ENCODE data around the gene CCDC124.
"Not testable (repeated sequence)": the region's sequence is repeated elsewhere in the genome, so short reads cannot be mapped to it uniquely, and the experiment has no call there.

Gene CCDC124

DNA sequence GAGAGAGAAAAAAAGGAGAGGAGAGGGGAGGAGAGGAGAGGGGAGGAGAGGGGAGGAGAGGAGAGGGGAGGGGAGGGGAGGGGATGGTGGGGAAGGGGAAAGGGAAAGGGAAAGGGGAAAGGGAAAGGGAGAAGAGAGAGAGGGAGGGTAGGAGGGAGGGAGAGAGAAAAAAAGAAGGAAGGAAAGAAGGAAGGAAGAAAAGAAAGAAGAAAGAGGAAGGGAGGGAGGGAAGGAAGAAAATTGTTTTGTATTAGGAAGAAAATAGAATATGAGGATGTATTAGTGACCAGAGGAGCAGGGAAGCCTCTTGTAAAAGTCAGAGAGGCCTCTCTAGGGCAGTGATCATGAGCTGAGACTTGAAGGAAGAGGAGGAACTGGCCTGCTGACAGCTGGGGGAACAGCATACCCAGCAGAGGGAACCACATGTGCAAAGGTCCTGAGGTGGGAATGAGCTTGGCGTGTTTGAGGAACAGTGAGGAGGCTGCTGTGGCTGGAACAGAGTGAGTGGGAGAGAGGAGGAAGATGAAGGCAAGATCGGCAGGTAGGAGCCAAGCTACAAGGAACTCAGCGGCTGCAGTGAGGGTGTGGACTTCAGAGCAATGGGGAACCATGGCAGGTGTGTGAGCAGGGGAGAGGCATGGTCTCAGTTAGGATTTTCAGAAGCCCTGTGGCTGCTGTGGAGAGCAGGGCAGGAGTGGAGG, 24.5 kb downstream of the CCDC124 start:
- DNase-seq = no peak

- no peak for DNase-seq
These were observed 25.1 kb downstream of the CCDC124 start for GRCh38 chr19:17957885-17958284.

DNA sequence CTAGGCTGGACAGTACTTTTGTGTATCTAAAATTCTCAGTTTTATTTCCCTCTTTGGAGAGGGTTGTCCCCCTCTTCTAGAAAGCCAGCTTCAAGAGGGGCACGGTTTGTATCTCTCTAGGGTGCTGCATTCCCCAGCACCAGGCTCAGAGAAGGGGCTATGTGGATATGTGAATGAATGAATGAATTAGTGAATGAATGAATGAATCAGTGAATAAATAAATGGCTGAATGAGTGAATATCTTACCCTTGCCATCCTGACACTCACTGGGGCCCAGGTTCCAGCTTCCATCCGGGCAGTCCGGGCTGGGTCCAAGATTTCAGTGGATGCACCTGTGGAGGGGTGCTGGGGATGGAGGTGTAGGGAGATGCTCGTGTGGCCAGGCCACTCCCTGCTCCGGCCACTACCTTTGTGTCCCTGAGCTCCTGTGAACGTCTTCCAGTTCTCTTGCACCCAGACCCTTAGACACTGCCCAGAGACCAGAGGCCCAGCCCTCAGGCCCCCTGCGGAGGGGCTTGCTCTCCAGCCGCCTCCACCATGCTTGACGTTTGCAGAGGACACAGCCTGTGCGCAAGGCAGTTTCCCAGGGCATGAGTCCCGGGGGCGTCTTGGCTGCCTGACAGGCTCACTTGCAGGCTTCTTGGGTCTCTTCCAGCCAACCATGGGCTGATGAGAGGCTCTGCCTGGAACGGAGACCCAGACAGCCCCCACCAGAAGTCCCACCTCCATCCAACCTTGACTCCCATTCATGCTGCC, 31.3 kb downstream of the CCDC124 start:
- no peak for DNase-seq

DNA sequence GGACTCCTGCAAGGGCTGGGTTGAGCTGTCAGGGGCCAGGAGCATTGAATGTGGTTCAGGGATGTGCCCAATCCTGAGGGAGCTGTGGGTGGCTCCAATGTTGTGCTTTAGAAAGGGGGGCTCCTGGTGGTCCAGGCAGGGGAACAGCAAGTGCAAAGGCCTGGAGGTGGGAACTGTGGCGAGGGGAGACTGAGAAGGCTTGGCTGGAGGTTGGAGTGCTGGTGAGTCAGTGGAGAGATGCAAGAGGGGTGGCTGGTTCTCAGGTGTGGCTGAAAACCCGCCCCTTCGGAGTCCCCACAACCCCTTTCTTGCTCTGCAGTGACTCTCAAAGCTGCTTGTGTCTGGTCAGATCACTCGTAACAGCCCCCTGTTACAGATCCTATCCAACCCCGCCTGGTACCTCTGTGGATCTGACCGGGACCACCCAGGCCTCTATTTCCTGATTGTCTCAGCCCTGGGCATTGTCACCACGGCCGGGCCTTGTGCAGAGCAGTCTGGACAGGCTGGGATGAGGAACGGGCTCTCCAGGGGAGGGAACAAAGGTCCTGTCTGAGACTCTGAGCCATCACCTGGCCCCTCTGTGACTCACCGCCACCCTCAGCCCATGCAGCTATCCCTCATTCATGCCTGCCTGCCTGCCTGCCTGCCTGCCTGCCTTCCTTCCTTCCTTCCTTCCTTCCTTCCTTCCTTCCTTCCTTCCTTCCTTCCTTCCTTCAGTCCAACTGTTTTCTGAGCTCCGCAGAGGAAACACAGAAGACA, 32.7 kb downstream of the CCDC124 start:
- no peak for DNase-seq

DNA sequence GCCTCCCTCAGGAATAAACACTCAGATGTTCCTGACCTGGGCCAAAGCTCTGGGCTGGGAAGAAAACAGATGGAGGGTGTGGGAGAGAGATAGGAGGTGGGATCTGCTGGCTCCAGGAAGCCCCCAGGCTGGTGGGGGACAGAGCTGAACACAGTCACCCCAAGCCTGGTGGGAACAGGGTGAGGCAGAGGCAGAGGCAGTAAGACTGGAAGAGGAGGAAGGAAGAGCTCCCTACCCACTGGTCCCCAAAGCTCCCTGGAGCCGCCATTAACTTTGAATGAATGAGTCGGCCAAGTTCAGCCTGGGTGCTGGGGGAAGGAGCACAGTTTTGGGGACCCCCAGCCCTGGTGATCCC, 33.3 kb downstream of the CCDC124 start:
- no peak for DNase-seq

GRCh38 chr19:17966550-17967256, 33.9 kb downstream of the CCDC124 start, which contains the start of gene KCNN1:
TSS of gene KCNN1 (plus strand) at chr19:17967107. CDS start at chr19:17973889, 6,782 bp downstream.
- DNase-seq = no peak

DNA sequence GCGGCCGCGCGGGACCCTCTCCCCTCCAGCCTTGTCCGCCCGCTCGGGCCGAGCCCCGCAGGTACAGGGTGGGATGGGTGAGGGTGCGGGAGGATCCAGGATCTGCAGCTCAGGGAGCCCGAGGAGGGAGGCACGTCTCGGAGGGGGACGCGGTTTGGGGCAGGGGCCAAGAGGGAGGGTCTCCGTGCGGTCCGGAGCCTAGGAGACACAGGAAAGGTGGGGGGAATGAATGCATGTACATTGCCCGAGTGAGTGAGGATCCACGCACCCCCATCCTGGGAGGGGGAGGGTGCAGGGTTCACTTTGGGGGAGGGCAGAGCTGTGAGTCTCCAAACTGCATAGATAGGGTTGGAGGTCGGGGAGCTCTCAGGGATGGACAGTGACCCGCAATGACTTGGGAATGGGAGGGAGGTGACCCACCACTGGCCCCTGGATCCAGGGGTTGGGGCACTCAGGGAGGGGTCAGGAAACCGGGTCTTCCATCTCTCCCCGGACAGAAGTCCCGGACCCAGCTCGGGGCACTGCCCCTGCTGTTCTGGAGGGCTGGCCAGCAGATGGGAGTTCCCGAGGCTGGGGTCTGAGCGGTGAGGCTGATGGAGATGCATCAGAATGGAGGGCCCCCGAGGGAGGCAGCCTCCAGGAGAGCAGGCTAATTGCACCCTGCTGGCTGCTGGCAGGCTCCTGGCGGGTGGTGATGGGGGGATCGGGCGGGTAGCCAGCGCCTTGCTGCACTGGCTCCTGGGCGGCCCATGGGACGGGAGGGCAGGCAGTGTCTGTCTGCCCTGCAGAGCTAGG, 34.6 kb downstream of the CCDC124 start:
- DNase-seq = no peak

DNA sequence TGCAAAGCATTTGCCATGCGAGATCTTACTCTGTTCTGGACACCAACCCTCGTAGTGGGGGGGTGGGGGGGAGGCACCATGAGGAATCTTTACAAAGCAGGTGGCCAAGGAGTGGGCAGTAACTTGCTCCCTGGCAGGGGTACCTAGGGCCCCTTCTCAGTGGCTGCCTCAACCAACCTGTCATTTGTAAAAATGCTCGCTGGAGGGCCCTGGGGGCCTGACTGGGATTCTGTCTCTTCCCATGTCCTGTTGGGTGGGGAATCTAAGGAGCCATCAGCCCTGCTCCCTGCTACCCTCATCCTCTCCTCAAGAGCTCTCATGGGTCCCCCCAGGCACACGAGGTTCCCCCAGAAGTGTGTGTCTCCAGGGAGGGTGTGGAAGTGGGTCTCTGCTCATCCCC, 35.5 kb downstream of the CCDC124 start:
- no peak for DNase-seq

GRCh38 chr19:17969096-17969792, 36.4 kb downstream of the CCDC124 start:
- DNase-seq = no peak

DNA sequence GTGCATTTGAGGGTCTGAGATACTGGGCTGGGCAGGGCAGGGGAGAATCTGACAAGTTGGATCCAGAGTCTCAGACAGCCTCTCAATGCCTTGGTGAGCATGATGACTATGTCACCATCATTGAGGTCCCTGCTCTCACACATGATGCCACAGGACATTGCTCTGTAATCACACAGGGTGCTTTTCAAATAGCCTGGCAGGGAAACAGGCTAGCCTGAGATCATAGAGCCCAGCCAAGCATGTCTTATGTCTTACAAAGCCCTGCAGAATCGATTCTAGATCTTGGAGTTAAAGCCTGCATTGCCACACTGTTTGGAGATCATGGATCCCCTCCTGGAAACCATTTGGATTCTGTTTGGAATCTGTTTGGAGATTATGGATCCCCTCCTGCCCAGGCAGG, 39.4 kb downstream of the CCDC124 start:
- no peak for DNase-seq

DNA sequence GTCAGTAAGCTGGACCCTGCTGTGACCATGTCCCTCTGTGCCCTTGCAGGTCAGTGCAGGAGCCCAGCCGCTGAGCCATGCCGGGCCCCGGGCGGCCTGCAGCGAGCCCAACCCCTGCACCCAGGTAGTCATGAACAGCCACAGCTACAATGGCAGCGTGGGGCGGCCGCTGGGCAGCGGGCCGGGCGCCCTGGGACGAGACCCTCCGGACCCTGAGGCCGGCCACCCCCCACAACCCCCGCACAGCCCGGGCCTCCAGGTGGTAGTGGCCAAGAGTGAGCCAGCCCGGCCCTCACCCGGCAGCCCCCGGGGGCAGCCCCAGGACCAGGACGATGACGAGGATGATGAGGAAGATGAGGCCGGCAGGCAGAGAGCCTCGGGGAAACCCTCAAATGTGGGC, 40.9 kb downstream of the CCDC124 start:
- DNase-seq = no peak

DNA sequence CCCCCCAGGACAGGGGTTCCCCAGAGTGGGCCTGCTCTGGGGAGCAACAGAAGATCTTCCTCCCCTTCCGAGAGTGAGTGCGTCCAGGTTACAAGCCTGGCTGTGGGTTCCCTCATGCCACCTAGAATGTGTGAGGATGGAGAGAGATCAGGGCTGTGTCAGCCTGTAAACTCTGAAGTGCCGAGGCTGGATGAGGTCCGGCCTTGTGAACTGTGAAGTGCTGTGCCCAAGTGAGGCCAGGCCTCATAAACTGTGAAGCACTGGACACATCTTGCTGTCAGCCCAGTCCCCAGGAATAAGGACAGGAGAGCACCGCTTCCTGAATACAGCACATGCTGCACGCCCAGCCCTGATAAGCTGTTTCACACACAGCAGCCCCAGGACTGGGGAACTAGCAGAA, 41.7 kb downstream of the CCDC124 start:
- no peak for DNase-seq

- no peak for DNase-seq
These were observed 42.2 kb downstream of the CCDC124 start for GRCh38 chr19:17975032-17975431.

GRCh38 chr19:17977021-17977420, 44.2 kb downstream of the CCDC124 start:
- no peak for DNase-seq

DNA sequence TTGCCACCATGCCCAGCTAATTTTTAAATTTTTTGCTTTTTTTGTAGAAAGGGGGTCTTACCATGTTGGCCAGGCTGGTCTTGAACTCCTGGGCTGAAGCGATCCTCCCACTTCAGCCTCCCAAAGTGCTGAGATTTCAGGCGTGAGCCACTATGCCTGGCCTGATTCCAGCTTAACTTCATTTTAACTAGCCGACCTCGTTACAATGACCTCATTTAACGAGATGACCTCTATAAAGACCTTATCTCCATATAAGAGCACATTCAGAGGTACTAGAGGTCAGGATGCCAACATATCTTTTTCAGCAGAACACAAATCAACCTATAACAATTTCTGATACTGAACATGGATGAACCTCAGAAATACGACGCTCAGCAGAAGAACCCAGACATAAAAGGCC, 44.7 kb downstream of the CCDC124 start:
- no peak for DNase-seq

DNA sequence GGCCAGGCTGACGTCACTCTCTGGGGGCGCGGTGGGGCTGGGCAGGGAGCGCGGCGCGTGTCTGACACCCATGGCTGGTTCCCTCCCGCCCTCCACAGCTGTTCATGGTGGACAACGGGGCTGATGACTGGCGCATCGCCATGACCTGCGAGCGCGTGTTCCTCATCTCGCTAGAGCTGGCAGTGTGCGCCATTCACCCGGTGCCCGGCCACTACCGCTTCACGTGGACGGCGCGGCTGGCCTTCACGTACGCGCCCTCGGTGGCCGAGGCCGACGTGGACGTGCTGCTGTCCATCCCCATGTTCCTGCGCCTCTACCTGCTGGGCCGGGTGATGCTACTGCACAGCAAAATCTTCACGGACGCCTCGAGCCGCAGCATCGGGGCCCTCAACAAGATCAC, 48.8 kb downstream of the CCDC124 start:
- DNase-seq = no peak

DNA sequence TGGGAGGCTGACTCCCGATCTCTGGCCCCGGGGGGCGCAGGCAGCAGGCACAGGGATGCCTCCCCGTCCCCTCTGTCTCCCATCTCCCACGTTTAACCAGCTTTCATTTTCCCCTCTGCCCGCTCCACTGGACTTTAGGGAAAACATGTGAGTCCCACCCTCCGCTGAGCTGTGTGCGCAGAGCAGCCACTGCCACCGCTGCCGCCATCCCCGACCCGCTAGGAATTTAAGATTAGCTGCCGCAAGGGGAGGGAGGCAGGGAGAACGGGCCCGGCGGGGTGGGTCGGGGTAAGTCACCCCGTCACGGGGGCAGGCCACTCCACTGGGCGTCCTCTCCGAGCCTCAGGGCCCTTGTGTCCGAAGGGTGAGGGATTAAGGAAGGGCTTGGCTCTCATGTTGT, 49.6 kb downstream of the CCDC124 start:
- DNase-seq = no peak

DNA sequence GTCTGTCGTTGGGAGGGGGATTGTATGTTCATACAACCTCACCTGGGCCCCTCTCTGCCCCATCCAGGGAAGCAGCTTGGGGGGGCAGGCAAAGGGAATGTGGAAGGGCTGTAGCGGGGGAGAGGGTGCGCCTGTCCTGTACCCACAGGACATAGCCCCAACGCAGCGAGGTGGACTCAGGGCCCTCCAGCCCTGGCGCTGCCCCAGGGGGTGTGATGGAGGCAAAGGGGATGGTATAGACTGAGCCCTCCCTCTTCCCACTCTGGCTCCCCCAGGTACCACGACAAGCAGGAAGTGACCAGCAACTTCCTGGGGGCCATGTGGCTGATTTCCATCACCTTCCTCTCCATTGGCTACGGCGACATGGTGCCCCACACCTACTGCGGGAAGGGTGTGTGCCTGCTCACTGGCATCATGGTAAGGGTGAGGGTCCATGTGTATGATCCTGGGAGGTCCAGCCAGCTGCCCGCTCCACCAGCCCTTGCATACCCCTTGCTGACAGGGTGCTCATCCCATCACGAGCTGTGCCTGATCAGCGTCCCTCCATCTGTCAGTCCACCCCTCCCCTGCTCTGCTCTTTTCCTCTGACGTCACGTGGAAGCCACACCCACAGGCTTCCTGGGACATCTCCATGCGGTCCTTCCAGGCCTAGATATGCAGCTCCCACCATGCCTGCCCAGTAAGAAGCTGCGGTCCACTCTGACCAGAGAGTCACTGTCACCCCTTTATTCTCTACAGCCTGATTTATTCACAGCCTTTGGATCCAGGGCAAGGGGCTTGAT, 52.4 kb downstream of the CCDC124 start:
- no peak for DNase-seq

GRCh38 chr19:17986569-17986968, 53.8 kb downstream of the CCDC124 start:
- DNase-seq = not testable (repeated sequence)

DNA sequence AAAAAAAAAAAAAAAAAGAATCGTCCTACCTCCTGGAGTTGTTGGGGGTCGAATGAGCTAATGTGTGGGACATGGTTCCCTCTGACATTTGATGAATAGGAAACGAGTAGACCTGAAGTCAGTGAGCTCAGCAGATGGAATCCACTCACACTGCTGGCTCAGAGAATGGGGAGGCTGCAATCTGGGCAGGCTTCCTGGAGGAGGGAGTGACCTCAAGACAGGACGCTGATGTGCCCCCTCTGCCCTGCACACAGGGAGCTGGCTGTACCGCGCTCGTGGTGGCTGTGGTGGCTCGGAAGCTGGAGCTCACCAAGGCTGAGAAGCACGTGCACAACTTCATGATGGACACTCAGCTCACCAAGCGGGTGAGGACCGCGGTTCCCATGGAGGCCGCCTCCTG, 55.3 kb downstream of the CCDC124 start:
- no peak for DNase-seq

Data from NCI-H510A treated with DMSO at 0.1 percent for 48 hours (cell line).